Astrocyte of the hippocampus (primary cell): ENCODE measurements around the gene ZNF385C.

Experiments used
- DNase-seq: peaks from one replicate; pipeline ENCODE4 v3.0.0; 2011; ENCODE audit warnings: low read depth, low spot score

The ZNF385C gene

GRCh38 chr17:42107597-42108576, 9.6 kb upstream of the ZNF385C start:
- DNase-seq, result peak; percentile 82

- DNase-seq, result no peak
These were observed 8.9 kb upstream of the ZNF385C start for GRCh38 chr17:42107124-42107523.

- no peak for DNase-seq
These were observed 7.7 kb upstream of the ZNF385C start for GRCh38 chr17:42106009-42106408.

GRCh38 chr17:42104264-42104663, 6.0 kb upstream of the ZNF385C start:
- DNase-seq, result no peak

GRCh38 chr17:42103221-42103954, 5.1 kb upstream of the ZNF385C start:
- DNase-seq, result no peak

GRCh38 chr17:42101513-42102292, 3.4 kb upstream of the ZNF385C start:
- peak; percentile 88 for DNase-seq

GRCh38 chr17:42098730-42099399, 592 bp upstream of the ZNF385C start:
- no peak for DNase-seq

GRCh38 chr17:42096360-42097111, 1.7 kb downstream of the ZNF385C start:
- DNase-seq, result no peak

GRCh38 chr17:42094375-42095069, 3.8 kb downstream of the ZNF385C start:
- no peak for DNase-seq

- no peak for DNase-seq
These were observed 5.3 kb downstream of the ZNF385C start for GRCh38 chr17:42092939-42093338.

GRCh38 chr17:42090964-42091790, 7.1 kb downstream of the ZNF385C start:
- no peak for DNase-seq

- DNase-seq, result no peak
These were observed 9.5 kb downstream of the ZNF385C start for GRCh38 chr17:42088736-42089135.

- no peak for DNase-seq
These were observed 10.3 kb downstream of the ZNF385C start for GRCh38 chr17:42087736-42088705.

- DNase-seq, result no peak
These were observed 11.1 kb downstream of the ZNF385C start for GRCh38 chr17:42087042-42087701.

- no peak for DNase-seq
These were observed 16.6 kb downstream of the ZNF385C start for GRCh38 chr17:42081516-42082129.

GRCh38 chr17:42079541-42079940, 18.7 kb downstream of the ZNF385C start:
- DNase-seq, result no peak
